HepG2 (cell line): Measurements from ENCODE around the gene ELP1.

ENCODE experiments used
- ATF3 ChIP-seq: sonication (generic); formaldehyde crosslinking; IDR thresholded peaks from 2 replicates; pipeline ENCODE4 v1.4.0; 2020; ENCODE audit warnings: missing genetic modification reagents
- GABPB1 ChIP-seq: IDR thresholded peaks from 2 replicates; pipeline ENCODE4 v1.6.1; 2016; ENCODE audit warnings: mild to moderate bottlenecking, missing genetic modification reagents, moderate library complexity, missing compliant biosample characterization
- HNF4A ChIP-seq: sonication (generic); formaldehyde crosslinking; IDR thresholded peaks from 2 replicates; pipeline ENCODE4 v1.4.0; 2020; ENCODE audit warnings: missing genetic modification reagents
- KLF9 ChIP-seq: IDR thresholded peaks from 2 replicates; pipeline ENCODE4 v1.6.1; 2016; ENCODE audit warnings: low read depth
- PHF8 ChIP-seq: sonication (generic); formaldehyde crosslinking; IDR thresholded peaks from 2 replicates; pipeline ENCODE4 v1.5.0; 2020; ENCODE audit warnings: missing genetic modification reagents
- POLR2A ChIP-seq, 2 experiments: IDR thresholded peaks; 2 replicates each; pipeline ENCODE4 v1.6.1; 2011; ENCODE audit warnings: low read depth in 2 of 2, low read length in 2 of 2, mild to moderate bottlenecking in 1 of 2, moderate library complexity in 1 of 2; ENCODE audit not compliant: insufficient read depth in 1 of 2
- SALL2 ChIP-seq: sonication (generic); formaldehyde crosslinking; IDR thresholded peaks from 2 replicates; pipeline ENCODE4 v1.8.1; 2023; ENCODE audit warnings: mild to moderate bottlenecking, missing genetic modification reagents, inconsistent platforms
- YY1 ChIP-seq: IDR thresholded peaks from 2 replicates; pipeline ENCODE4 v1.6.1; 2011; ENCODE audit warnings: low read length, low read depth, moderate library complexity, mild to moderate bottlenecking; ENCODE audit not compliant: insufficient read depth, insufficient replicate concordance
- ZBTB40 ChIP-seq, 2 experiments: fragments of 450-650 bp in 1 of 2; sonication (generic) in 1 of 2; formaldehyde crosslinking in 1 of 2; IDR thresholded peaks; 2 replicates each; pipeline versions ENCODE4 v1.6.1 to v1.8.0; 2016 to 2022; ENCODE audit warnings: antibody characterized with exemption in 1 of 2, mild to moderate bottlenecking in 1 of 2, missing genetic modification reagents in 1 of 2

DNA sequence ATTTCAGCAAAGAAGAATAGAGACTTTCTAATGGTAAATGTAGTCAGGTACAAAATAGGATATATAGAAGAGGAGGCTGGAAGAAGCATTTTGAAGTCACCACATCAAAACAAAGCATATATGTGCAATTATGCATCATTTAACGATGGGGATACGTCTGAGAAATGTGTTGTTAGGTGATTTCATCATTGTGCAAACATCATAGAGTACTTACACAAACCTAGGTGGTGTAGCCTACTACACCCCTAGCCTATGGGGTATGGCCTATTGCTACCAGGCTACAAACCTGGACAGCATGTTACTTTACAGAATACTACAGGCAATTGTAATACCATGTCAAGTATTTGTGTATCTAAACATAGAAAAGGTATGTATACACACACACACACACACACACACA is 28.4 kb downstream of the ELP1 start:
- no peak for TF ChIP-seq ATF3 (CRISPR knock-in tag)
- no peak for TF ChIP-seq HNF4A (CRISPR knock-in tag)
- no peak for TF ChIP-seq PHF8 (CRISPR knock-in tag)
- TF ChIP-seq YY1: no peak
- no peak for TF ChIP-seq ZBTB40 (IDR thresholded peaks at IDR 0.05)
- TF ChIP-seq ZBTB40 (CRISPR knock-in tag; IDR thresholded peaks at IDR 0.05): no peak
- TF ChIP-seq POLR2A (IDR thresholded peaks at IDR 0.05; ENCODE audit: insufficient read depth in 1 of 2, low read depth in 2 of 2, low read length in 2 of 2): no peak
- TF ChIP-seq SALL2 (CRISPR knock-in tag): no peak
- no peak for TF ChIP-seq GABPB1 (CRISPR knock-in tag)
- TF ChIP-seq KLF9 (CRISPR knock-in tag): no peak
